ENCODE data around the gene PCSK7. TPM values are rescaled to one million over a fixed set of nuclear protein-coding genes. Genes with fewer than 3 reads are reported as not detected.

The PCSK7 gene
- total RNA-seq, 1 experiment from 2014 or later, result 45.7 TPM

DNA sequence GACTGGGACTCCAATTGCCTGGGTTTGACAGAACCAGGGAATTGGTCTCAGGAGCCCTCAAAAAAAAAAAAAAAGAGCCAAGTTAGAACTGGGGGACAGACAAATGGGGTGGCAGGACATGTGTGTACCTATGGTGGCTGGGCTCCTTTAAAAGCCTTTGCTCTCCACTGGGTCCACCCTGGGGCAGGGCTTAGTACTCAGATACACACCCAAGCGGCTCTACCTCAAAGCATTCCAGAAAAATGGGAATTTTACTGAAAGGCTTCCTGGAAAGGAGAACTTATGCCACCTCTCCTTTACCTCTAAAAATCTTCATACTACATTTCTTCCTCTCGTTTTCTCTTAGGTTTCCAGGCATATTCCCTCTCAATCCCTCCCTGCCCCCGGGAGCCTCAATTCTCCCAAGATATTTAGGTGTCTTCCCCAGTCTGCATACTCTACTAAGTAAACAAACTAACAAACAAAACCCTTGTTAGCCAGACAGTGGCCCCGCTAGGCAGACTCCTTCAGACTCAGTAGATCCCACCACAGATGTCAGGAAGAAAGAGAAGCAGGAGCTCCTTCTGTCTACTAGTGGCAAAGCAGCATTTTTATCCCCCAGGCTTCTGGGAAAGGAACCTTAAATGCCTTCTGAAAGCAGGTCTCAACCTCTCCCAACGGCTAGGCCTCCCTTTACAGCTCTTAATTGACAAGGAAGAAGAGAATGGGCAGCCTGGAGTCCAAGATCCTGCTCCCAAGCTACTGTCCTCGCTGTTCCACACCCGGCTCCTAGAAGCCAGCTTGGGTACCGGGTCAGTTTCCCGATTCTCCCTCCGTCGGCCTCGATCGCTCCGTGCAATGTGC, 653 bp downstream of the PCSK7 start:
- peak; percentile 11 for DNase-seq (ENCODE audit: low read depth)

DNA sequence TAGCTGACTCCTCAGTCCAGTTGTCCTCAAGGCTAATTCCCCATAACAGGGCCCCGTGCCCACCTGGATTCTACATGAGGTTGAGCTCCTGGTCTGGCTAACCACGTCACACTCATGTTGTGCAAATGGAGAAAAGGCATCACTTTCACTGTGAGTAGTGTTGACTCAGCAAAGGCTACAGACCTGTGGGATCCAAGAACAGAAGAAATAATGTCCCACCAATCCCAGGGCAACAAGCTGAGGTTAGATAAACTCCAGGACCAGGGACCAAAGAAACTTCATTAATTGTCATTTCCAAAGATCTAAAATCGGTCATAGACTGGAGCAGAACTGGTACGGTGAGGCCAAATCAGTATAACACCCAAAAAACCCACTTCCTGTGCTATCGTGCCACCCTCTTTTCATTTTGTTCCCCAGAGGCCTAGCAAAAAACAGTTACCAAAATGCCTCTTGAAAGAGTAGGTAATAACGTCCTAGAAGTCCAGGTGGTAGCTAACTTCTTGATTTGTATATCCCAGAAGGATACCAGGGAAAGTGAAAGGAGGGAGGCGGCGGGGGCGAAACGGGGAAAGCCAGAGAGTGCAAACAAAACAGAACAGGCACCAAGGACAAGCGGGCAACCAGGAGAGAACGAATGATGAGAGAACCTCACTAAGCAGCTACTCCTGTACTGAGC, 1.4 kb downstream of the PCSK7 start:
- DNase-seq (ENCODE audit: low read depth), result peak; percentile 20

DNA sequence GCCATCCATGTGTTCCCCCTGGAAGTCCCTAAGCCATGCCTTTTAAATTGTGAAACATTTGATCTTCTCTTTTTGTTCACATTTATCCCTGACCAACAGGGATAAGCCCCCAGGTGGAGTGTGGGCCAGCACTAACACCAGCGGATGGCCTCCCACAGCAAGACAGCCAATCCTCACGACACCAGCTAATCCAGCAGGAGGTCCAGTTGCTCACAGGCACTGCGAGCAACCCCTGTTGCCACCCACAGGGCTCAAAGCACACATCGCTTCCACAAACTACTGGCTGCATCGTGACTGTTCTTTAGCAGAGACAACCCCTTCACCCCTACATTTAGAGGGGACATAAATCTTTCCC, 2.0 kb downstream of the PCSK7 start:
- DNase-seq (ENCODE audit: low read depth), result no peak

DNA sequence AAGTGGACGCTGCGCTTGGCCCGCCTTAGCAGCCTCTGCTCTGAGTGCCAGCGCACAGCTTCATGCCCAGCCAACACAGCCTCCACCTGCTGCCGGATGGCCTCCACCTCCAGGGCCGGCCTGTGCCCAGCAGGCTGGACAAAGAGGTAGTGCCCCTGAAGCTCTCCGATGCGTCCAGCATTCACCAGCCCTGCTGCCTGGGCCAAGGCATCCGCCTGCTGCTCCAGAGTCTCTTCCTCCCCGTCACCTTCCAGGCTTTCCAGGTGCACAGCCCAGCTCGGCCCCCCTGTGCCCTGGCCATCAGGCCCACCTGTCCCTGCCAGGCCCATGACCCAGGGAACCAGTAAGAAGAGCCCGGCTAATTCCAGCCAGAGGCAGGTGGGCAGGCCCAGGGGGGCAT, 2.5 kb downstream of the PCSK7 start:
- no peak for DNase-seq (ENCODE audit: low read depth)

DNA sequence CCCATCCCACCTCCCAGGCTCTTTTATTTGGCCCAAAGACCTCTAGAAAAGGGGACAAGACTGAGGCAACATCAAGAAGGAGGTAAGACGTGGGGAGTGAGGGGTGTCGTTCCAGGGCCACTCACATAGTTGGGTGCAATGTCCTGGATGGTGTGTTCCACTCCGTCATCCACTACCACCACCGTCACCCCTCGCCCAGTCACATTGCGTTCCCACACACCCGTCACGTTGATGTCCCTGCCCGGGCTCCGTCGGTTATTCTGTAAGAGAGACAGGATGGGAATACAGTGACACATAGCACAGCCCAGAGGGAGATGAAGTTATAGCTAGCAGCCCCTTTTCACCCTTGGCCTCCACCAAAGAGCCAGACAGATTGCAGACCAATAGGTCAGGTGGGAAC, 3.8 kb downstream of the PCSK7 start:
- DNase-seq (ENCODE audit: low read depth), result no peak

DNA sequence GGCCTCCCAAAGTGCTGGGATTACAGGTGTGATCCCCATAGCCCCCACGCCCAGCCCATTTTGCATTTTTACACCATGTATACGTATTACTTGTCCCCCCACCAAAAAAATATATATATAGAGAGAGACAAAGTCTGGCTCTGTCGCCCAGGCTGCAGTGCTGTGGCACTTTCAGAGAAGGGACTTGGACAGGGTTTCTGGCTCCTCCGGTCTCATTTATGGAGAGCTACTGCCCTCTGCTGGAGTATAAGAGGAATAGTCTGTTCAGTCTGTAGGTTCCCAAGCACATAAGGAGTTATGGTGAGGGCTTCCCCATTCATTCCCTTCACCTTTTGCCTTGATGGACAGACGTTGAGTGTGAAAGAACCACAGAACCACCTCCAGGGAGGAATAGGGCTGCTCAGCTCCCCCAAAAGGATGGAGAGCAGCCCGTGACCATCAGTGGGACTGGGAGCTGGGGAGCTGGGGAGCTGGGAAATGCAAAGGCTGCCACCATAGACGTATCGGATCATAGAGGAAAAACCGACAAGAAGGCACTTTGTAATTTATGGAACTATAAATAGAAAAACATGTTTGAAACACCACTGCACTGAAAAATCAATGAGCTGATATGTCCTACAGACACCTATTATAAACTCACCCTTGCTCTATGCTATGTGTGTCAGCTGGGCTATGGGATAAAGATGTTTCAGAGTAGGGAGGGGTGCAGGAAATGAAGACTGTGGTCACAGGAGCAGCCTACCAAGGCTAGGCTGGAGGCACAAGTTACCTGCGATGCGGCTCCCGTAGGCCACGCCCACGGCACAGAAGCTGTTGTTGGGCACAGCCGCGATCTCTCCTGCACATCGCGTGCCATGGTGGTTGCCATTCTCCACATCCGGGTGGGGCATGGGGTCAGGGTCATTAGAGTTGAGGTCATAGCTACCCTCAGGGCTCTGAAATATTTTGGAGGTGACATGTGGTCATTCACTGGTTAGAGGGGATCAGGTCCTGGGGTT, 5.2 kb downstream of the PCSK7 start:
- DNase-seq (ENCODE audit: low read depth), result peak; percentile 52

DNA sequence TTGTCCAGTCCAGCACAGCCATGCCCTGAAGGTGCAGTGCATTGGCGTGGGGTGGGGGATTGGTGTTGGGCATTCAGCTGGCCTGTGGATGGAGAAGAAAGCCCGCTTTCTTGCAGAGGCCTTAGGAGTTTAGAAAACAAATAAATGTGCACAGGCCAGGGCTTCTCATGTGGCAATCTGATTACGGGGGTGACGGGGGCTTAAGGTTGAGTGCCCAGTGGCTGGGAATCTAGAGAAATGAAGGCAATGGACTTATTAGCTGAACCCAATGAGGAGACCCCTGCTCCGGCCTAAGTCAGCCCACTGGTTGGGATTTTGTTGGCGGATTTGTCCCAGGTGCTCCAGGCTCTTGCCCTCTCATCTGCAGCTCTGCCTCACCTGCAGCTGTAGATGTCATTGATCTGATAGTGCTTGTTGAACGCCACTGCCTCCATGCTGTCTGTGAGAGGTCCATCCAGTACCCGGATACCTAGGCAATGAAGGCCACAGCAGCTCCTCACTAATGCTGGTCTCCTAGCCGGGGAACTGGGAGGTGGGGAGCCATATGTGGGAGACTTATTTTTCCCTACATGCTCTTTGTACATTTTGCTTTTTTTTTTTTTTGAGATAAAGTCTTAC, 6.2 kb downstream of the PCSK7 start:
- no peak for DNase-seq (ENCODE audit: low read depth)

DNA sequence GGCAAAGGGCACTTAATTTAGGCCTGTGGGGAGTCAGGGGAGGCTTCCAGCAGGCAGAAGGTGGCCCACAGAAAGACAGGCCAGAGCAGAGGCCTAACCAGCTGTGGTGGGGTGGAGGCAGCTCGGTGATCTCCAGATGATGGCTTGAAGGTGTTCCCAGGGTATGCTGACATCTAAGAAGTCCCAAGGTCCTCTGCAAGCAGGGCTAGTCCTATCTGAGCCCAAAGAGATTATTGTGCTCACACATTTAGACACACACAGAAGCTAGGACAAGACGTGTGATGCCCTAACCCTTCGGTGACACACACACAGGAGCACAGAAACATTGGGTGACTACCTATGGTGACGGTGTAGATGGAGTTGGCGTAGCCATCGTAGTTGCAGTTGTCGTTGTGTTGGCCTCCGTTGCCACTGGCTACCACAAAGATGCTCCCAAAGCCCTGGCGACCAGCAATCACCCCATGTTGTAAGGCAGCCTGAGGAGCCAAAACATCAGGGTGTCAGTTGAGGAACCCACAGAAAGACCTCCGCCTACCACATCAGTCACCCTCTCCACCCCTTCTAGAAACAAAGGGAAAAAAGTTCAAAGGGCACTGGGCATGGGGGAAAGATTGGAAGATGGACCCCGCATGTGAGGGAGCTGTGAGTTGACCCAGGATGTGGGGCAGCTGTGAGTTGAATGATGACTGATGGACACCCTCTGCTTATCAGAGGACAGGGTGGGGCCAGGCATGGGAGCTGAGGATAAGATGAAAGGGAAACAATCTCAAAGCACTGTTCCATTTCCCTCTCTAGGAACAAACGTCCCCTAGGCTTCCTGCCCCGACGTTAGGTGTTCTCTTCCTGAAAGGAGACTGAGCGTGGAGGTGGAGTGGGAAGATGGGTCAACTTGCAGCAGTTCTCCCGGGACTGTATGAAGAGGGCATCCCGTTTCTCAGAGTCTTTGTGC, 7.9 kb downstream of the PCSK7 start:
- DNase-seq (ENCODE audit: low read depth), result no peak

DNA sequence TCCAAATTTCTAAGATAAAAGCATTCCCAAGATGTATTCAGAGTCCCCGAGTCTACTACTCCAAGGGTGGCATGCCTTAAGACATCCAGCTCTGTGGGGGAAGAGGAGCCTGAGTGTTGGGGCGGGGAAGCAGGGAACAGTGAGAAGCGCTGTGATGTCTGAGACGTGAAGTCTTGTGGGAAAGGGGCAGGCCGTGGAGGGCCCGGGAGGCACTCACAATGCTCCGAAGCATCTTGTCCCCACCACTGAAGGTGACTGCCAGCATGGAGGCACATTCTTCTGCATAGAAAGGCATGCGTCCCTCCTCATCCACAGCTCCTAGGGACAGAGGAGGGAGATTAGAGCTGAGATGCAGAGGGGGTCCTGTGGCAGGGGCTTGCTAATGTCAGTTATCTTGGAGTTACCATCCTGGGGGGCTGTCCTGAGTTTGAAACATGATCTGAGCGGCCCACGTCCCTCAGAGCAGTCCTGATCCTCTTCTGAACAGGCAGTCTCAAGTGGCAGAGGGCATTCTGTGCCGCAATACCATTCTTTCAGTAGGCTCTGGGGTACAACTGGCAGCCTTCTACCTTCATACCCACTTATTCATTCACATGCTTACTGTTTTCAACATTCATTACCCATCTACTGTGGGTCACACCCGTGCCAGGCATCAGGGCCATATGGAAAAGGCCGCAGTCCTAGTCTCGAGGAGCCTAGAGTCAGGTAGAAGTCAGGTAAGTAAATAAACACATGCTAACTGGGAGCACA, 8.7 kb downstream of the PCSK7 start:
- DNase-seq (ENCODE audit: low read depth), result no peak

DNA sequence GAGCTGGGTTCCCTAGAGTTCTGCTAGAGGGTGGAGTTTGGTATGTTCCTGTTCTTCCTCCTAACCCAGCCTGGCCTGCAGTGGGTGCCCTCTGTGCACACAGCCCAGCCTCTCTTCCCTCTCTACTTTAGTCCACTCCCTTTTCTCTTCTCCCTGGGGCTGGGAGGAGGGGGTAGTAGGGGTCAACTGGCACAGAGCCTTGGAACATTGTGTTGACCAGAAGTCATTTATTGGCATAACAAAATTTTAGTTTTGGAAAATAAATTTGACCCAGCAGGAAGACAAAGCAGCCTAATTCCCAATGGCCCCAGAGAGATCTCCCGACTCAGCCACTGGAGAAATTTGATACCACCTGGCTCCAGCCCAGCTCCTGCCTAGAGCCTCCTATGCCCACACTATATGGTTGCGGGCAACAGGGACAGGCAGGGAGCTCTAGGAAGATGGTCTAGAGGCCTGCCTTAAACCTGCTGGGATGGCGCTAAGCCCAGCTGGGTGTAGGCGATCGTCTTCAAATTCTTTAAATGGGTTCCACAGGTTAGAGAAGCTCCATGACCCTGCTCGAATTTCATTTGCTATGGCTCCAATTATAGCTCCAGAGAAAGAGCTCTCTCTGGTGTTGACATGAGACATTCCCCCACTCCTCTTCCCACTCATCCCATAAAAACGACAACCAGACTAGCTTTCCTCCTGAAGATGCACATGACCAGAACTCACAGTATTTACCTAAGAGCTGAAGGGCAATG, 9.9 kb downstream of the PCSK7 start:
- peak; percentile 64 for DNase-seq (ENCODE audit: low read depth)

DNA sequence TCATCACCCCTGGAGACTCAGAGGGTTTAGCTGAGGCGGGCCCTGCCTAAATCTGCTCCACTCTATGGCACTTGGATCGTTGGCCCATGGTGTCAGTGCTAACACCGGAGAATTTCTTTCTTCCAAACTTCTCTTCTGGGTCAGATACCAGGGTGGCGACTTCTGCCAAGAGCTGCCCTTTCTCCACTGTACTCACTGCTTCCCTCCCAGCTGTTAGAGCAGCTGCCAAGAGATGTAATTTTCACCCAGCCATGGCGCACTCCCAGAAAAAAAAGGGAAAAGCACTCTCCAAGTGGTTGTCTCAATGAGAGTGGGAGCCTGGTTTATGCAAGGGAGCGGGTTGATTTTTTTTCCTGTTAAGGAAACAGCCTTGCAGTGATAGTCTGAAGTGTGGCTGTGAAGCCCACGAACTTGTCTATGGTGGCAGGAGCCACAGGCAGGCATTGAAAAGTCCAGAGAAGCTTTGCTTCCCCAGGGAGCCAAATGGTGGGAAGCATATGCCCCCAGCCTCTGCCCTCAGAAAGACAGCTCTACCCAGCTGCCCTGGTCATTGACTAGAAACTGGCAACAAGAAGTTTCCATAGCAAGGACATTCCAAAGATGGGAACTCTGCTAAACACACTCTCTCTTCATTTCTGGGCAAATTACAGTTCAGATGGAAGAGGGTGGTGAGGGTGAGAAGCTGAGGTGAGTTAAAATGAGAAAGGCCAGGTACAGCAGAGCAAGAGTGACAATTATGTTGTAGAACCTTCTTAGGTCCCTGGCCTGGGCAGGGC, 10.7 kb downstream of the PCSK7 start:
- no peak for DNase-seq (ENCODE audit: low read depth)

DNA sequence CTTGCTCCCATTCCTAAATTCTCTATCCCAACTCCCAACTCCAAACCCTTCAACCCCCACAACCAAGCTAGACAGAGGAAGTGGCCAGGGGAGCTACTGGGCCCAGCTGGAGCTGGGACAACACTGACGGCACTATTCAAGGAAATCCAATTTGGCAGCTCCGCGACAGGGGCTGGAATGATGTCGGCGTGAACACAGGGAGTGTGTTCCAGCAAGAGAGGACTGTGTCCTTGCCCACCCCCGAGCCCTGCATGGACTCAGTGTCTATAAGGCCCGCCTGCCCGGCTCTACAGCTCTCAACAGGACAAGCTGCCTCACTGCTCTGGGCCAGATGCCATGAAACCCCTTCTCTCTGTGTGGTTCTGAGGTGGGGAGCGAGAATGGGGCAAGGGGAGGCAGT, 11.3 kb downstream of the PCSK7 start:
- DNase-seq (ENCODE audit: low read depth), result no peak

DNA sequence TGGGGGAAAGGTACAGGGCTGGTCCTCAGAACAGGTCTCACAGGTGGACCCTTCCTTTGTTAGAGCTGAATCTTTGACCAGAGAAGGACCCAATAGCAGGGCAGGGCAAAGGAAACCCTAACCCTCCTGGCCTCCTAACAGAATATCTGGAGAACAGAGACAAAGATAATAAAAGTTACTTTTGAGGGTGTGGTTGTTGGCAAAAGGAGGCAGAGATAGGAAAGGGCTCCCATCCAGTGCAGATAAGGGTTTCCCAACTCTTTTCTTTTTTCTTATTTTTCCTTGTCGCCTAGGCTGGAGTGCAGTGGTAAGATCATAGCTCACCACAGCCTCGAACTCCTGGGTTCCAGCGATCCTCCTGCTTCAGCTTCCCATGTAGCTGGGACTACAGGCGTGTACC, 11.9 kb downstream of the PCSK7 start:
- DNase-seq (ENCODE audit: low read depth), result no peak

DNA sequence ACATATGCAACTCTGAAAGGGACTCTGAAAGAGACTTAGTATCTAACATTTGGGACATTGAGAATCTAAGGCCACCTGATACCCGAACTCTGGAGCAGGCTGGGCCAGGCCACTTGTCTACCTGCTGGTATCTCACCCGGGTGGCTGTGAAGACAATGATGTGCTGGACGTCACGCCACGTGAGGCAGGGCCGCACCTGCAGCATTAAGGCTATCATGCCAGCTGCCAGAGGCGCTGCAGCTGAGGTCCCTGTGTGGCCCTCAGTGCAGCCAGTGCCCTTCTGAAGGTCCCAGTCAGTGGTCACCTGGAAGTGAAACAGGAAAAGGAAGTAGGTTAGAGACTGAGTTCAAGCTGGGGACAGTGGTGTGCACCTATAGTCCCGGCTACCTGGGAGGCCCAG, 12.4 kb downstream of the PCSK7 start:
- no peak for DNase-seq (ENCODE audit: low read depth)

DNA sequence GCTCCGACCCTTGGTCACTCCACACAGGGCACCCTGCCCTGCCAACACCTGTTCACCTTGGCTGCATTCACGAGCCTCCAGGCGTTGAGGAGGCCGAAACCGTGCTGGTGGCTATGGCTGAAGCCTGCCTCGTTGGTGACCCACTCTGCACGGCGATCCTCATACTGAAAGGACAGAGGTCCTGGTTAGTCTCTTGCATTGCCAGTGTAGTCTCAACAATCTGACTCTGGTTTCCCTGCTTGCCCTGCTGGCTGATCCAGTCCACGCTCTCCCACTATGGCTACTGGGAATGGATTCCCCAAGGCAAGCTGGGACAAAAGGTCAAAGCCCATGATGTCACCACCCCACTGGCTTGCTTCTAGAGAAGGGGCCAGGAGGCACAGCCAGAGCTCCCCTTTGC, 12.9 kb downstream of the PCSK7 start:
- no peak for DNase-seq (ENCODE audit: low read depth)

DNA sequence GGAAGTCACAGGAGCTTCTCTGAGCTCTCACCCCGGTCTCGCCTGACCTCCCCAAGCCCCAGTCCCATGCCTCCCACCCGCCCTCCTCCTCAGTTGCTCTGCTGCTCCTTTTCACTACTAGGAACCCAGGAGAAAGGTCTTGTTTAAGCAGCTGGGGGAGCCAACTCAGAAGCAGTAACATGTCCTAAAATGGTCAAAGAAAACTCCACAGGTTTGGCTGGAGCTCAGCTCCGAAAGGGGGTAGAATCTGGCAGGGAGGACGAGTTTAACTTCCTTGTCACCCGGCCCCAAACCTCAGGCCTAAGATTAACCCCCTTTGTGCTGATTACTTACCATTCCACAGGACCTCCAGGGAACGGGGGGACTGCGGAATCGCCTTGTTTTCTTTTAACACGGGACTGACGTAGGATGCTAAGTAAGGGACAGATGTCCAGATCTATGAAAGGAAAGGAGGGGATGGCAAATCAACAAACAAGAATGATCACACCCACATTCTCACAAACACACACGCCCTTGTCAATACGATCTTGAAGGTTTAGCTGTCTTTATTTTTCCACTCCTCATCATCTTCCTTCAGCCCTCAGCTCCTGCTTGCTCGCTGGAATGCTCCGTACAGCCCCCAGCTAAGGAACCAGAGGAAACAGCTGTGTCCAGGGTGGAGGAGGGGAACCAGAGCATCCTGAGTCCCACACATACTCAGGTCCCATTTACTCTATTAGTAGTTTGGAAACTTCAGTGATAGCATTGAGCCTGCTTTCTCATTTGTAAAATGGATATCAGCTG, 13.5 kb downstream of the PCSK7 start:
- DNase-seq (ENCODE audit: low read depth), result no peak
